A549 treated with DMSO at 1 μM for 4 hours (cell line): ENCODE measurements around the gene MRC2. TPM values are rescaled to one million over a fixed set of nuclear protein-coding genes. Genes with fewer than 3 reads are reported as not detected.

Experiments
- total RNA-seq: library from RNA; stranded (reverse); fragments of 200-300 nt; extraction: Qiagen RNA extraction; gene quantifications from 5 replicates; pipeline ENCODE4 v1.2.3, GENCODE V29; 2022; ENCODE audit warnings: low read depth

Gene MRC2
- total RNA-seq = 38.2 to 64.6 TPM (median 52.8 TPM) in 5 replicates

GRCh38 chr17:62627219-62627903, at the start of gene MRC2:
Gene MRC2, plus strand, starts transcription at chr17:62627670. Its CDS starts 133 bp downstream, at chr17:62627803.

Other genes starting within 250 kb of the MRC2 start
- gene EFCAB3, start 247.1 kb upstream of the MRC2 start, total RNA-seq = not detected in 5 replicates
- 25.1 to 34.3 TPM (median 32.0 TPM) in 5 replicates for gene METTL2A, start 203.8 kb upstream of the MRC2 start, total RNA-seq
- gene TLK2, start 148.8 kb upstream of the MRC2 start, total RNA-seq = 27.8 to 36.5 TPM (median 31.7 TPM) in 5 replicates
- 0.45 to 1.0 TPM (median 0.61 TPM) in 5 replicates for gene MARCHF10, start 180.6 kb downstream of the MRC2 start, total RNA-seq